Measurements from ENCODE around the gene SRBD1. TPM values are rescaled to one million over a fixed set of nuclear protein-coding genes. Genes with fewer than 3 reads are reported as not detected.

SRBD1 gene
- total and polyA plus RNA-seq, 9 donors, result 4.8 to 34.8 (median 15.9) TPM

DNA sequence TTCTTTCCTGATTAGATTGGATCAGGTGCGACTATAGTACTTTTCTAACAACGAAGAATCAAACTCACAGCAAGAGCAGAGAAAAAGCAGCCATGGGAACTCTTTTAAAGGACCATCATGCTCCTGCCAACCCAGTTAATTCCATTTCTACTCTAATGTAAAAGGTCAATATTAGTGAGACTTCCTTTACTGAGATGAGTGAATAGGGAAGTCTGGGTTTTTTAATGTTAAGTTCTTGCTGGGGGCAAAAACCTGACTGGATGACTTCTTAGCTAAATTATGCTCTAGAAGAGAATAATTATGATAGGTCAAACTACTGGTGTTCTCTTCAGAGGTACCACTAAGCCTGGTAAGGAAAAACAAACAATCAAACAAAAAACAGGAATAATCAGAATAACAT is 8.4 kb downstream of the SRBD1 start:
- H3K9me3 ChIP-seq, result no peaks in the 10 kb centered on the region
- 94 to 96% (median 94%) methylated on average over 2 of the region's 2 CpGs for WGBS, 3 donors
- intact Hi-C loops (cut with DNase I), result no loop called here

DNA sequence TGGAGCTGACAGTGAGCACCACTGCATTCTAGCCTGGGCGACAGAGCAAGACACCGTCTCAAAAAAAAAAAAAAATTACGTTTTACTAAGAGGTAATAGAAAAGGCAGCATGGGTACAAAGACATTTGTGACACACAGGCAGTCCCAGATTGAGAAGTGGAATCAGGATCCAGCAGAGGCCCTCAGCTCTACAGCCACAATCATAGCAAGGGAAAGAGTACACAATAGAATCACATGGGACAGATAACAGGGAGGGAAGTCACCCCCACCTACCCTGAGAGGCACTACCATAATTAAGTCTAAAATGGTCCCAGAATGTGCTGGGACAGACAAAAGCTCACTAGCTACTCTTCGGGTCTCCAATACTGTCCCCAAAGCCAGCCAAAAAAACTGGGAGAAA is 12.5 kb downstream of the SRBD1 start:
- no peaks in the 10 kb centered on the region for H3K27me3 ChIP-seq
- TF ChIP-seq CTCF (IDR thresholded peaks at IDR 0.05) (no peak), POLR2A (IDR thresholded peaks at IDR 0.05) (no peak), EP300 (IDR thresholded peaks at IDR 0.05) (no peak)

More for the DNA sequence above, 8.4 kb downstream of the SRBD1 start:
- Histone ChIP-seq H3K4me1 (ENCODE audit: insufficient read depth) (no peaks in the 10 kb centered on the region), H3K4me3 (no peak overlapping the region), H3K27ac (no peak overlapping the region), H3K27me3 (no peaks in the 10 kb centered on the region), H3K36me3 (no peaks in the 10 kb centered on the region)
- TF ChIP-seq EP300 (IDR thresholded peaks at IDR 0.05), result no peak
- no peak for TF ChIP-seq POLR2A (IDR thresholded peaks at IDR 0.05)
- TF ChIP-seq CTCF (IDR thresholded peaks at IDR 0.05), result no peak
- no peak for DNase-seq

DNA sequence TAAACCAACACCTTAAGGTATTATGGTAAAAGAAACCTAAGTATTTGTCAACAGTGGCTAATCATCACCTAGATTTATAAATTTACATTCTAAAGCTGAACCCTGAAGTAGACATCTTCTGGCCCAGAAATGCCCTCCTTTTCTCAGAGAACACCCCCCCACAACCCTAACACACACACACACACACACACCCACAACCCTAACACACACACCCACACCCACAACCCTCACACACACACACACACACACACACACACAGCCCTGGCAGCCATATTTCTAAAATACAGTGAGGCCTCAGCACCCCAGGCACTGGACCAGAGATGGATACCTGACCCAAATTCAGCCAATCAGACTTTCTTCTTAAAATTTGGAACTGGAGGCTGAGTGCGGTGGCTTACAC is 14.3 kb downstream of the SRBD1 start:
- H3K4me1 ChIP-seq (ENCODE audit: insufficient read depth), result no peaks in the 10 kb centered on the region
- H3K4me3 ChIP-seq, result no peak overlapping the region
- intact Hi-C loops (cut with DNase I), result no loop called here
- H3K9me3 ChIP-seq, result no peaks in the 10 kb centered on the region
- H3K27me3 ChIP-seq, result no peaks in the 10 kb centered on the region
- H3K27ac ChIP-seq, result no peak overlapping the region
- no peaks in the 10 kb centered on the region for H3K36me3 ChIP-seq
- 91 to 100% (median 98%) methylated on average over 1 of the region's 1 CpG for WGBS, 3 donors
- no peak for TF ChIP-seq POLR2A (IDR thresholded peaks at IDR 0.05)
- TF ChIP-seq EP300 (IDR thresholded peaks at IDR 0.05), result no peak
- no peak for TF ChIP-seq CTCF (IDR thresholded peaks at IDR 0.05)
- DNase-seq, result no peak

More for the DNA sequence above, 12.5 kb downstream of the SRBD1 start:
- no peak overlapping the region for H3K4me3 ChIP-seq
- H3K27ac ChIP-seq, result no peak overlapping the region
- WGBS, 3 donors, result 88 to 93% (median 92%) methylated on average over 4 of the region's 4 CpGs
- no peaks in the 10 kb centered on the region for H3K4me1 ChIP-seq (ENCODE audit: insufficient read depth)
- H3K36me3 ChIP-seq, result no peaks in the 10 kb centered on the region
- no peak for DNase-seq
- intact Hi-C loops (cut with DNase I), result no loop called here
- no peaks in the 10 kb centered on the region for H3K9me3 ChIP-seq

- DNase-seq, result no peak
- no peak overlapping the region for H3K27ac ChIP-seq
- intact Hi-C loops (cut with DNase I), result no loop called here
- H3K4me3 ChIP-seq, result no peak overlapping the region
- H3K27me3 ChIP-seq, result no peaks in the 10 kb centered on the region
- TF ChIP-seq CTCF (IDR thresholded peaks at IDR 0.05) (no peak), POLR2A (IDR thresholded peaks at IDR 0.05) (no peak), EP300 (IDR thresholded peaks at IDR 0.05) (no peak)
- H3K36me3 ChIP-seq, result no peaks in the 10 kb centered on the region
- WGBS, 3 donors, result 72 to 77% (median 76%) methylated on average over 4 of the region's 4 CpGs
- H3K9me3 ChIP-seq, result no peaks in the 10 kb centered on the region
- no peaks in the 10 kb centered on the region for H3K4me1 ChIP-seq (ENCODE audit: insufficient read depth)
These were observed 15.2 kb downstream of the SRBD1 start for GRCh38 chr2:45595721-45596435.
